TTC549 (cell line): ENCODE measurements around the gene GYG2.
A peak's percentile ranks its signal among the peaks of the same experiment; 100 is the strongest.
"Not testable (repeated sequence)": the region's sequence is repeated elsewhere in the genome, so short reads cannot be mapped to it uniquely, and the experiment has no call there.

Source experiments
- FAIRE-seq: peaks from 2 replicates; lab custom pipeline; 2012; peaks lifted over from hg19 to GRCh38; lab: Jason Lieb, UNC

The GYG2 gene

DNA sequence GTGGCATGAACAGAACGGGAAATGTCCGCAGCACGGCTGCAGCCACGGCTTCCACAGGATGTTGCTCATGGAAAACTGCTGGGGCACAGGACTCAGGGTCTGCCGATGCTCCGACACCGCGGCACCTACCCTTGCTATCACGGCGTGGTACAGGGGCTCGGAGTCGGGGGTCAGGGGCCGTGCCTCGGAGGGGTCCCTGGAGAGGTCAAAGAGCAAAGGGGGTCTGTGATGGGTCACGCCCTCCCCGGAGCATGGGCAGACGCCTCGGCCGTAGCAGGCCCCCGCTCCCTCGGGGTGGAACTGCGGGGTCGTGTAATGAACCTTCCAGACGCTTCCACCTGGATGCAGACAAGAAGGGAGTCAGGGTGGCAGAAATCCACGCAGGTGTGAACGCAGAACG is 78.6 kb downstream of the GYG2 start:
- no peak for FAIRE-seq

DNA sequence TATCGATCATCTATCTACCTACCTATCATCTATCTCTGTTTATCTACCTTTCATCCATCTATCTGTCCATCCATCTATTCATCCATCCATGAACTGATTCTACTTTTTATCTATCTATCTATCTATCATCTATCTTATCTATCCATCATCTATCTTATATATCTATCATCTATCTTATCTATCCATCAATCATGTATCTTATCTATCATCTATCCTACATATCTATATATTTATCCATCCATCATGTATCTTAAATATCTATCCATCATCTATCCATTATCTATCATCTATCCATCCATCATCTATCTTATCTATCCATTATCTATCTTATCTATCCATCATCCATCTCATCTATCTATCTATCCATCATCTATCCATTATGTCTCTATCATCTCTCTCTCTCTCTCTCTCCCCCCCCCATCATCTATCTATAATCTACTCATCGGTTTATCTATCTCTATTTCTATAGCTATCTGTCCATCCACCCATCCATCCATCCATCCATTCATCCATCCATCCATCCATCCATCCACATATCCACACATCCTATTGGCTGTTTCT is 79.5 kb downstream of the GYG2 start:
- FAIRE-seq, result no peak

DNA sequence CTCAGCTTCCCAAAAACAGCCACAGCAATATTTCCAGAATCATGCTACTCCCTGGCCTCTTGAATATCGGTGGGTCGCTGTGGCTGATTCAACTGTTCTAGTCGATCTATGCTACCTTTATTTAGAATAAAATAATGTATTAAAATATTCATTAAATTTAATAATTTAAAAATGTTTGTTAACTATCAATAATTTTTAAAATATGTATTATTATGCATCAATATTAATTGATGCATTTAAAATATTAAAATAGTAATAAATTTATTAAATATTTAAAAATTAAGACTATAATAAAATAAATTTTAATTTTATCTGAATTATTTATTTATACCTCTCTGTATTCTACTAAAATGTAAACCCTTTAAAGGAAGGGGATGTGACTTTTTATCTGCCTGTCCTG is 81.4 kb downstream of the GYG2 start:
- FAIRE-seq, result peak; percentile 94

DNA sequence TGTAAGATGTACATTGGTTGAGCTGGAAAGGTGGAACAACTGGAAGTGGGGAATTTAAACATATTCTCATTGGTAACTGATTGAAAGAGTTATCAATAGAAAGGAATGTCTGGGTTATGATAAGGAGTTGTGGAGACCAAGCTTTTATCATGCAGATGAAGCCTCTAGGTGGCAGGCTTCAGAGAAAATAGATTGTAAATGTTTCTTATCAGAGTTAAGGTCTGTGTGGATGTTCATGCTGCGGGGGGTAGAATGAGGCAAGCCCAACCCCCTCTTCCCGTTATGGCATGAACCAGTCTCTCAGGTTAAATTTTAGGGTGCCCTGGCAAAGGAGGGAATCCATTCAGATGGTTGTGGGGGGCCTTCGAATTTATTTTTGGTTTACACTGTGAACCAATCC is 84.4 kb downstream of the GYG2 start:
- FAIRE-seq, result peak; percentile 64

DNA sequence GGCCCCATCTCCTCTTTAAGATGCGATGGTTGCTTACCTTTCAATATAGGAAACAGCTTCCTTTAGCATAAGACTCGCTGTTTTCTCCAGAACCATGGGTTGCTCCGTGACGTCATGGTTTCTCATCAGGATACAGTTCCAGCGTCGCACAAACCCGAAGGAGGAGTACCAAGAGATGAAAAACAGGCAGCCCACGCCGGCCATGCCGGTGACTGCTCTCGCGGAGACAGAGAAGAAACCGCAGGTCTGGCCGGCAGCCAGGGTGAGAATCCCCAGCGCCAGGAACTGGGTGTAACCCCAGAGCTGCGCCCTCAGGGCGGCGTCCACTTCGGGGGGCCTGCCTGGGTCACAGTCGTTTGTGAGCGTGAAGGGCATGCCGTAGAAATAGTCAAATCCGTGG is 89.0 kb downstream of the GYG2 start:
- no peak for FAIRE-seq

DNA sequence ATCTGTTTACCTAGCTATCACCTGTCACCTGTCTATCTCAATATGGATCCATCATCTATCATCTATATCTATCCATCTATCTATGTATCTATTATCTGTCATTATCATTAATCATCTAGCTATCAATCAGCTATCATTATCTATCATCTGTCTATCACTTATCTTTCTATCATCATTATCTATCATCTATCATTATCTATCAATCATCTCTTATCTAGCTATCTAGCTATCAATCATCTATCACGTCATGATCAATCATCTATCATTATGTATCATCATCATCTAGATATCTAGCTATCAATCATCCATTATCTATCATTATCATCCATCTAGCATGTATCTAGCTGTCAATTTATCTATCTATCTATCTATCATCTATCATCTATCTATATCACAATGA is 92.5 kb downstream of the GYG2 start:
- no peak for FAIRE-seq

DNA sequence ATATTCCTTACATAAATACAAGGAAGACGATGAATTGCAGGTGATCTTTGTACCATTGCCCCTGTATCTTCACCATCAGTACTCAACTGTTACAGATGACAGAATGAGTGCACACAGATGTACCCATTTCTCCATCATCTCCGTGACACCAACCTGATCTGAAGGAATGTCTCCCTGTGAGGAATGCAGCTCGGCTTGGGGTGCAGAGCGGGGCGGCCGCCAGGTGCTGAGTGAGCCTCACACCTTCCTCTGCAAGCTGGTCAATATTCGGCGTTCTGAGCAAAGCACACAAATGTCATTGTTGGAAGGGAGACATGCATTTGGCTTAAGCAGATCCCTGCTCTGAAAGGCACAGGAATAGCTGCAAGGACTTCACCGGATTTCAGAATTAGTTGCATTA is 93.0 kb downstream of the GYG2 start:
- no peak for FAIRE-seq

DNA sequence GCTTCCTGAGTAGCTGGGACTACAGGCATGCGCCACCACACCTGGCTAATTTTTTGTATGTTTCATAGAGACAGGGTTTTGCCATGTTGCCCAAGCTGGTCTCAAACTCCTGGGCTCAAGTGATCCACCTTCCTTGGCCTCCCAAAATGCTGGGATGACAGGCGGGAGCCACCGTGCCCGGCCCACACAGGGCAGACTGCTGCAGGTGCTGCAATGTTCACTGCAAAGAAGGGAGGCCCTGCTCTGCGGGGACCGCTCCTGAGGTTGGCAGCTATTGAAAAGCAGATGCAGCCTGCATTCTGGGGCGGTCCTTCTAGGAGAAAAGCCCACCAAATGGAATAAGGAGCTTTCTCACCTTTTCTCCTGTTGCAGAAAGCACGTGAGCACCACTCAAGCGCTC is 95.4 kb downstream of the GYG2 start:
- no peak for FAIRE-seq

DNA sequence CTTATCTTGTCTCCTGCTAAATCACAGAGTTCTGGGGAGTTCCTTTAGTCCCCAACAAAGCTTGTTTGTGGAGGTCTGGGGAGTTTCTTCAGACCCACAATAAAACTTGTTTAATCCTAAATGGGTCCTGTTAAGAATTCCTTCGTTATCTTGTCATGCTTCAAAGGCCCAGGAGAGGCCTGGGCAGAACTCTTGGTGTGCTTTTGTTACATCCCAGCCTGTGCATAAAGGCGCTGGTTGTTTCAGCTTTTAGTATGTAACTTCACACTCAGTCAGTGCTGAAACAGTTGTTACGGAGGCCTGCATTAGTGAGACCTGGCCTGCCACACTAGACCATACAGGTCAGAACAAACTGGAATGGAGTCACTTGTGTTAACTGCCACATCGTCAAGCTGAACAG is 97.5 kb downstream of the GYG2 start:
- not testable (repeated sequence) for FAIRE-seq

DNA sequence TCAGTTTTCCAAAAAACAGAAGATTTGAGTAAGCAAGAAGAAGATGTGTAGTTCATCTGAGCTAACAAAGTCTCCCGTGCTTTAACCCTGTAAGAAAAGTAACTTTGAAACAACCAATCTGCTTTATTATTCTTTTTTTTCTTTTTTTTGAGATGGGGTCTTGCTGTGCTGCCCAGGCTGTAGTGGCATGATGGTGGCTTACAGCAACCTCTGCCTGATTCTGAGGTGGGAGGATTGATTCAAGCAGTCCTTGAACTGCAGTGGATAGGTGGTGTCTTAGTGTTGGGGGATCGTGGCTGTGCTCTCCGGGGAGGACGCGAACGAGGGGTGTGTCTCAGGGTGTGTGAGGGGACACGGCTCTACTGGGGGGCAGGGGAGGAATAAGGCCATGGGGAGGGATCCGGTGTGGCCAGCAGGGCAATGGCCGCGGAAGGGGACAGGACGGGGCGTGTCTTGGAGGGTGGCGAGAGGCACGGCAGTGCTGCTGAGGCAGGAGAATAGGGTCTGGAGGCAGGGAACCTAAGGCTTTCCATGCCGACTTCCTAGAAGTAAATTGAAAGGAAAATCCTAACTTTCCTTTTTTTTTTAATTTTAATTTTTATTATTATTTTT is 98.0 kb downstream of the GYG2 start:
- no peak for FAIRE-seq

DNA sequence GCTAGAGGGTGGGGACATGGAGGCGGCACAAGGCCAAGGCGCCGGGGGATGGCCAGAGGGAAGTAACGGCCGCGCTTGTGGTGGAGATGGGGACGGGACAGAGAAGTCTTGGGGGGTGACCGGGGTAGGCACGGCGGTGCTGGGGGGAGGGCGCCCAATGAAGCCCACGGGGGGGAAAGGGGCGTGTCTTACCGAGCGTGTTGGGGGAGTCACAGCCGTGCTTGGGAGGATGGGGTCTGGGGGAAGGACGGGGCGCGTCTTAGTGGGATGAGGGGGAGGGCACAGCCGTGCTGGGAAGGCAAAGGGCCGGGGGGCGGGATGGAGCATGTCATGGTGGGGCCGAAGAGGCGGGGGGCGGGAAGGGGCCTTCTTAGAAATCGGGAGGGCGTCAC is 99.5 kb downstream of the GYG2 start:
- no peak for FAIRE-seq

DNA sequence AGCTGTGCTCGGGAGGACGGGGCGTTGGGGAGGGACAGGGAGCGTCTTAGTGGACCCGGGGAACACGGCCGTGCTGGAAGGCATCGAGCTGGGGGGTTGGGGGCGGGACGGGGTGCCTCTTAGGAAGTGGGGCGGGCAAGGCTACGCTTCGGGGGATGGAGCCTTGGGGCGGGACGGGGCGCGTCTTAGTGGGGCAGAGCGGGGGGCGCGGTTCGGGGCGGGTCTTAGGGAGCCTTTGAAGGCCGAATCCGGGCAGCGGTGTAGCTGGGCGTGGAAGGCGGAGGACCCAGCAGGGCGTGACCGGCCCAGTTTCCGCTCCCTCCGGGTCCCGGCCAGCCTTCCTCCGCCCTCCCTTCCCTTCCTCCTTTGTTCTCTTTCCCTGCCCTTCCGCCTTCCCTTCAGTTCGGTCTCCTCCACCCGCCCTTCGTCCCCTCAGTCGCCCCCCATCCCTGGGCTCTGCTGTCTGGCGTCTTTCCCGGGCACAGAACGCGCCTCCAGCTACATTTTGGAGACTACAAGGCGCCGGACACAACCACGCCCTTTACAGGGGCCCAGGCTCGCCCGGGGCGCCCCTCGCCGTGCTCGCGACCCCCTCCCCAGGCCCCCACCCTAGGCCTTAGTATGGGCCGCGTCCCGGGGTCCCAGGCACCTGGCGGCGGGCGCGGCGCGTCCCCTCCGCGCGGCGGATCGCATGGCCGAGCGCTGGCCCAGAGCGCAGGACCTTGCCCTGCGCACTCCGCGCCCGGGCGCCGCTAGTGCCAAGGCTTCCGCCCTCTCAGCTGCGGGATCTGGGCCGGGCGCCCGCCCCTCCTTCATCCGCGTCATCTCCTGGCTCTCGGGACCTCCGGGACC is 100.1 kb downstream of the GYG2 start, which contains the start of gene ARSD:
Gene ARSD (minus strand): TSS at position 757 of the 852 bp plus-strand sequence. CDS start 64 bp downstream, at position 693.
- FAIRE-seq, result peak; percentile 29

DNA sequence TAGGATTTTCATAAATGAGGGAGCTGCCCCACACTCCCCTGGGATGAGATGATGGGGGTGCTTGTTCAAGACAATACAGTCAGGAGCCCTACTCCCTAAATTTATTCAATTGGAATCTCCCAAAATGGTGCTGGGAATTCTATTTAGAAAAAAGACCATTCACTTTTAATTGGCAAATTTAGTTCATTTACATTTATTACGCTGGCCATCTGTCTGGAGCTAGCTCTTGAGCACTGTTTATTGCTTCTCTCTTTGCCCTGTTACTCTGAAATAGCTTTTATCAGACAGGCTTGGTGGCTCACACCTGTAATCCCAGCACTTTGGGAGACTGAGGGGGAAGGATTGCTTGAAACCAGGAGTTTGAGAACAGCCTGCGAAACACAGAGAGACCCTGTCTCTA is 102.4 kb downstream of the GYG2 start:
- no peak for FAIRE-seq

DNA sequence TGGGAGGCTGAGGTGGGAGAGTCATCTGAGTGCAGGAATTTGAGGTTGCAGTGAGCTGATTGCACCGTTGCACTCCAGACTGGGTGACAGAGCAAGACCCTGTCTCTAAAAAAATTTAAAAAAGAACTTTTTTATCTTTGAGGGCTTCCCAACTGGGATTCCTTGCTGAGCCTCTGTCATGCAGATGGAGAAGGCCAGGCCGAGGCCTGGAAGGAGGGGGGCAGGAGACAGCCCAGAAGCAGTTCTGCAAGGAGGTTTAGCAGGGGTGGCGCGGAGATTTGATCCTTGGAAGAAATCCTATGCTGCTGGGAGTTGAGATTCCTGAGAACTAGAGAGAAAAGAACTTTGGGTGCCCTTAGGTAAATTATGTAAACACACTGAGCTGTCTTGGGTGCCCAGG is 102.9 kb downstream of the GYG2 start:
- FAIRE-seq, result no peak
